GM19467 (cell line): ENCODE results near the gene TRMT112.
A peak's percentile ranks its signal among the peaks of the same experiment; 100 is the strongest.
"Not testable (repeated sequence)": the region's sequence is repeated elsewhere in the genome, so short reads cannot be mapped to it uniquely, and the experiment has no call there.

Experiments
- ATAC-seq: cut with Tn5 transposase; IDR thresholded peaks from one replicate; pipeline ENCODE4 v1.9.1; 2021; ENCODE audit warnings: mild to moderate bottlenecking, moderate library complexity; ENCODE audit not compliant: unreplicated experiment

The TRMT112 gene

DNA sequence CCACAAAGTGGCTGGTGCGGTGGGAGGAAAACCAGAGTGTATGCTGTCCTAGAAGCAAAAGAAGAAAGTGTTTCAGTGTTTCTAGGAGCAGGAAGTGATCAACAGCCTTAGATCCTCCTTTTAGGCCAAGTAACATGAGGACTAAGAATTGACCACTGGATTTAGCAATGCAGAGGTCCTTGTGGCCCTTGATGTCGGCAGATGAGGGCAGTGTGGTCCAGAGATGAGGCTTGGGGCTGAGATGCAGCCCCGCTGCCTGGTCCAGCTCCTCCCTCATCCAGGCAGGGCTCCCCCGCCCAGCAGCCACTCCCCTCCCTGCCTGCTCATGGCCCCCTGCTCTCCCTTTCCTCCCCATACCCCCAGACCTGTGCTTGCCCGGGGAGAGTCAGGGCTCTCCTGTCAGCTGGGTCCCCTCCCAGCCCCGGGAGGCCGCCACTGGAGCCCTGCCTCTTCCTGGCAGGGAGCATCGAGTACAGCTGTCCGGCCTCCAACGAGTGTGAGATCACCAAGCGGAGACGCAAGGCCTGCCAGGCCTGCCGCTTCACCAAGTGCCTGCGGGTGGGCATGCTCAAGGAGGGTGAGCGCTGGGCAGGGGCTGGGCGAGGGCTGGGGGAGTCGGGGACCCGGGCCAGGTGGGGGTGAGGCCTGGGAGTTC, 3.7 kb downstream of the TRMT112 start:
- ATAC-seq: no peak

DNA sequence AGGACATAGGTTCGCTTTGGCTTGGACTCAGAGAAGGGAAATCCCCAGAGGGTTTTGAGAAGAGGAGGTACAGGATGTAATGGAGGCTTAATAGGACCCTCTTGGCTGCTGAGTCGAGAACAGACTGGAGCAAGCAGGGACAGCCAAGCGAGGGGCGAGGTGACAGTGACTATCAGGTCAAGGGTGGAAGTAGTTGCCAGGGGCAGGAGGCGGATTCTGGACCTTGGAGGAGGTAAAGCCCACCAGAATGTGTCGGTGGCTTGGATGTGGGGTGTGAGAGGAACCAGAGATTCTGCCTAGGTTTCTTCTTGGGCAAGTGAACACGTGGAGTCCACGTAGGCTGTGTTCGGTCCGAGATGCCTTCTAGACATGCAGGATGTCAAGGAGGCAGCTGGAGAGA, 4.4 kb downstream of the TRMT112 start:
- ATAC-seq: no peak

DNA sequence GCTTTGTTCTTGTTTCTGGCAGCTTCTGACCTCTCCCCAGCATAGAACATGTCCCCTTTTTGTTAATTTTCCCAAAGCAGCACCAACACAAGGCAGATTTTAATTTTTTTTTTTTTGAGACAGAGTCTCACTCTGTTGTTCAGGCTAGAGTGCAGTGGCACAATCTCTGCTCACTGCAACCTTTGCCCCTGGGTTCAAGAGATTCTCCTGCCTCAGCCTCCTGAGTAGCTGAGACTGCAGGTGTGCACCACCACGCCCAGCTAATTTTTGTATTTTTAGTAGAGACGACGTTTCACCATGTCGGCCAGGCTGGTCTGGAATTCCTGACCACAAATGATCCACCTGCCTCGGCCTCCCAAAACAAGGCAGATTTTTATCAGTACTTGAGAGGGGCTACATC, 9.6 kb downstream of the TRMT112 start:
- ATAC-seq: not testable (repeated sequence)

DNA sequence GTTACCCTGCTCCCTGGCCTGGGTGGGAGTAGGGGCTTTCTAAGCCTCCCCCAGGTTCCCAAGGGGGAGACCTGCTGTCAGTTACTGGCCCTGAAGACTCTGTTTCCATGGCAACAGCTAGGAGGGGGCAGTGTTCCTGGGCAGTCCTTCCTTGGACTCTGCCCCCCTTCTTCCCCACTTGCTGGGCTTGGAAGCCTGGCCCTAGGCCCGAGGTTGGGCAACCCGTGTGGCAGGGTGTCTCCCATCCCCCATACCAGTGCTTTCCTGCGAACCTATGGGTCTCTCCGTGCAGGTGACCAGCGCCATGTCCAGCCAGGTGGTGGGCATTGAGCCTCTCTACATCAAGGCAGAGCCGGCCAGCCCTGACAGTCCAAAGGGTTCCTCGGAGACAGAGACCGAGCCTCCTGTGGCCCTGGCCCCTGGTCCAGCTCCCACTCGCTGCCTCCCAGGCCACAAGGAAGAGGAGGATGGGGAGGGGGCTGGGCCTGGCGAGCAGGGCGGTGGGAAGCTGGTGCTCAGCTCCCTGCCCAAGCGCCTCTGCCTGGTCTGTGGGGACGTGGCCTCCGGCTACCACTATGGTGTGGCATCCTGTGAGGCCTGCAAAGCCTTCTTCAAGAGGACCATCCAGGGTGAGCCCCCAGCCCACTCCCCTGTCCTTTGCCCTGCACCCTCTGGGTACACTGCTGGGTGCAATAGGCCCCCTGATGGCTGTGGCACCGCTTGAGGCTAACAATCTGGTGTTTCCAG, 10.3 kb downstream of the TRMT112 start:
- no peak for ATAC-seq

DNA sequence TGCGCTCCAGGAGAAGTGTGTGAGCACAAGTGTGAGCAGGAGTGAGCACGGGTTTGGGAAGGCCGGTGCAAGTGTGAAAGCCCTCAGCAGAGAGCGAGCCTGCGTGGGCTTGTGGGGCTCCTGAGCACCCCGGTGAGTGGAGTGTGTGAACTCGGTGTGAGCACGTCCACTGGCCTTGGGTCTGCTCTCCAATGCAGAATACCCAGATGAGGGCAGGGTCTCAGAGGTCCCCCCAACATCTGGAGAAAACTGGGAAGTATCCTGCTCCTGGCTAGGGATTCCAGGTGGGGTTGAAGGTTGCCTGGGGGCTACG, 10.8 kb downstream of the TRMT112 start:
- ATAC-seq: no peak

DNA sequence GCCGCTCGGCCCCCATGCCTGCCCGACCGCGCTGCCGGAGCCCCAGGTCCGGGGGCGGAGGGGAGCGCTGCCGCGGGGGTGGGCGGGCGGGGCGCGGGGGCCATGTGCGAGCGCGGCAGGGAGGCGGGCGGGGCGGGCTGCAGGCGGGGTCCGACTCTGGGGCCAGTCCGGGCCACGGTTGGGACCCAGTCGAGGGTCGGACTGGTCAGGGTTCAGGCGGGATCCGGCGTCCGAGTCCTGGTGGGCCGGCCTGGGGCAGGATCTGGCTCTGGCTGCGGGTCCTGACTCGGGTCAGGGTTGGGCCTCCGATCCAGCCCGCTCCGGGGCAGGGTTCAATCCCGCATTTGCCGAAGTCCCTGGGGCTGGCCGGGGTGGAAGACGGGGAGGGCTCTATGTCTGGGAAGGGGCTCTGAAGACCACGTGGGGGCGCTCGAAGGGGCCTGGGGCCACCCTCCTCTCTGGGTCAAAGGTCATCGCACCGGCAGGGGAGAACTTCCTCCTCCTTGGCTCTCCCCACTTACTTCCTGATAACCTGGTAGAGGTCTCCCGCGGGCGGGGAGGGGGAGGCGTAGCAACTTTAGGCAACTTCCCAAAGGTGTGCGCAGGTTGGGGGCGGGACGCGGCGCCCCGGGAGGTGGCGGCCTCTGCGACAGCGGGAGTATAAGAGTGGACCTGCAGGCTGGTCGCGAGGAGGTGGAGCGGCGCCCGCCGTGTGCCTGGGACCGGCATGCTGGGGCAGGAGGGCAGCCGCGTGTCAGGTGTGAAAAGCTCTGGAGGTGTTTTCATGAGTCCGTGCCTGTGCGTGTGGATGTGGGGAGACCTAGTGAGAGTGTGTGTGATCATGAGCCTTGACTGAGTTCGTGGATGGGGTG, 11.4 kb downstream of the TRMT112 start:
- peak; percentile 15 for ATAC-seq

DNA sequence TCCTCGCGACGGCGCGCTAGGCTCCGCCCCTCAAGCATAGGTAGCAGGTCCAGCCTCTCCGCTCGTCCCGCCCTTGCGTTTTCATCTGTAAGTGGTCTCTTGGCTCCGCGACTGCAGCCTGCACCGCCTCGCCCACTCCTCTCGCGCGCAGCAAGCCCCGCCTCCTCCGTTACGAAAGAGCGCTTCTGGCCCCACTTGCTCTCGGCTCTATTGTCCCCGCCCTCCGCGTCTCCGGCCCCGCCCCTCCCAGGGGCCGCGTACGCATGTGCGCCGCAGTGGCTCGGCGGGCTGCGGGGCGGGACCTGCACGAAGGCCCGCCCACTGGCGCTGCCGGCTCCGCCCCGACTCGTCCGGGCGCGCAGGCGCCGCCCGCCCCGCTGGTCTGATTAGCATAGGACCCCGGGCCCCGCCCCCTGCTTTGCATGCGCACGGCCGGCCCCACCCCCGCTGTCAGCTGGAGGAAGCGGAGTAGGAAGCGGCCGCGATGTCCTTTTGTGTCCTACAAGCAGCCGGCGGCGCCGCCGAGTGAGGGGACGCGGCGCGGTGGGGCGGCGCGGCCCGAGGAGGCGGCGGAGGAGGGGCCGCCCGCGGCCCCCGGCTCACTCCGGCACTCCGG, 12.2 kb downstream of the TRMT112 start, which contains the start of gene ESRRA:
Gene ESRRA (plus strand): TSS at position 450 of the 616 bp plus-strand sequence. CDS start 1,656 bp downstream, outside the sequence.
- peak; percentile 67 for ATAC-seq

DNA sequence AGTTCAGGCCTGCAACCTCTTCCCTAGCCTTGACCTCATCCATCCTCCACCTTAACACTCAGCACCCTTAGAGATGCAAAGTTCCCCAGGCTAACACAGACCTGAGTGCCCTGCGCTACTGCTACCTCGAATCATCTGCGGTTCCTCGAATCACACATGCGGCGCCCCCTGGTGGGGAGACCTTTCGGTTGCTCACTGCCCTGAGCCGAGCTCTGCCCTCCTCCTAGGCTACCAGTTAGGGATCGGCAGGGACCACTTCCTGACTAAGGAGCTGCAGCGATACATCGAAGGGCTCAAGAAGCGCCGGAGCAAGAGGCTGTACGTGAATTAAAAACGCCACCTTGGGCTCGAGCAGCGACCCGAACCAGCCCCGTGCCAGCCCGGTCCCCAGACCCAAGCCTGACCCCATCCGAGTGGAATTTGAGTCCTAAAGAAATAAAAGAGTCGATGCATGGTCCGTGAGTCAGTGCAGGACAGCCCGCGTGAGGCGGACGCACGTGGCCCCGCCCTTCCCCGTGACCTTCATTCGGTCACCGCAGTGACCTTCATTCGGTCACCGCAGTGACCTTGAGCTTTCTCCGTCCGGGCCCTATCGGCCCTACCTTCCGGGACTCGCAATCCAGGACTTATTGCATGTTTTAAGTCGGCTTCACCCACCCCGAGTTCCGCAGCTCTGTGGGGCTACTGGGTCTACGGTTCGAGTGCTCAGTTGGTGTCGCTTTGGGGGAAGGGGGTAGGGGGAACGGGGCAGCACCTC, 12.9 kb downstream of the TRMT112 start:
- peak; percentile 32 for ATAC-seq

DNA sequence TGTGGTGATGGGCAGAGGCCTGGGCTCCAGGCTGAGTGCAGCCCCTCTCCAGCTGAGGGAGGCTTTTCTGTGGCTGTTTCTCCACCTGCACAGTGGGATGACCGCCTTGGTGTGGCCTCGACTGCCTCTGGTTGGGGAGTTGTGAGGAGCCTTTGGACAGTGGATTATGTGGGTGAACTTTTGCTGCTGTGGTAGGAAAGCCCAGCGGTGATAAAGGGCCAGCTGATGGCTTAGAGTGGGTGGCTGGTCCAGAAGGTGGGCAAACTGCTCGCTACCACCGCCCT, 13.4 kb downstream of the TRMT112 start:
- ATAC-seq: no peak

DNA sequence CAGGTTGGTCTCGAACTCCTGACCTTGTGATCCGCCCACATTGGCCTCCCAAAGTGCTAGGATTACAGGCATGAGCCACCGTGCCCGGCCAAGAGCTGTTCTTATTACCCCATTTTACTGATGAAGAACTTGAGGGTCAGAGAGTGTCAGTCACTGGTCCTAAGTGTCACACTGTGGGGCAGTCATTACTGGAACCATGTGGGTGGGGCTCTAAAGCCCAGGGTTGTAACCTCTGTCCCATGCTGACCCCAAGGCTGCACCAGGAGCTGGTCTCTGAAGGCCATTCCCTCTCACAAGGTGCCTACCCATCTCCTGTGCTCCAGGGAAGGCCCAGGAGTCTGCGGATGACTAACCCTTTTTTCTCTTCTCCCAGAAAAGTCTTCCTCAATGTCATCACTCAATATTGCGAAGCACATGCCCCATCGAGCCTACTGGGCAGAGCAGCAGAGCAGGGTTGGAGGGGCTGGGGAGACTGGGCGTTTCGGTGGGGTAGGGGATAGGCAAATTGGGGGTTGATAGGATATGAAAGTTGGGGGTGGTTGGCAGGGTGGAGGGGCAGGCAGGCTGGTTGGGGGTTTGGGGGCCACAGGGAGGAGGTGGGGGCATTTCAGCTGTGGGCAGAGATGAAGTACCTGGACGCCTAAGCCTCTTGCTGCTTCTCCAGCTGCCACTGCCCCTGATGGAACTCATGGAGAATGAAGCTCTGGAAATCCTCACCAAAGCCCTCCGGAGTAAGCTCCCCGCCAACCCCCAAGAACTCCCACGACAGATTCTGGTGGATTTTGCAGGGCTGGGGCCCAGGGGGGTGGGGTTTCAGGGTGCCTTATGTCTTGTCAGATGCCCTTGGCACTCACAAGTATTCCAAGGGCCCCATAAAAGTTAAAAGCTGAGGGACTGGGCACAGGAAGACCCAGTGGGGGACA, 14.0 kb downstream of the TRMT112 start:
- no peak for ATAC-seq

DNA sequence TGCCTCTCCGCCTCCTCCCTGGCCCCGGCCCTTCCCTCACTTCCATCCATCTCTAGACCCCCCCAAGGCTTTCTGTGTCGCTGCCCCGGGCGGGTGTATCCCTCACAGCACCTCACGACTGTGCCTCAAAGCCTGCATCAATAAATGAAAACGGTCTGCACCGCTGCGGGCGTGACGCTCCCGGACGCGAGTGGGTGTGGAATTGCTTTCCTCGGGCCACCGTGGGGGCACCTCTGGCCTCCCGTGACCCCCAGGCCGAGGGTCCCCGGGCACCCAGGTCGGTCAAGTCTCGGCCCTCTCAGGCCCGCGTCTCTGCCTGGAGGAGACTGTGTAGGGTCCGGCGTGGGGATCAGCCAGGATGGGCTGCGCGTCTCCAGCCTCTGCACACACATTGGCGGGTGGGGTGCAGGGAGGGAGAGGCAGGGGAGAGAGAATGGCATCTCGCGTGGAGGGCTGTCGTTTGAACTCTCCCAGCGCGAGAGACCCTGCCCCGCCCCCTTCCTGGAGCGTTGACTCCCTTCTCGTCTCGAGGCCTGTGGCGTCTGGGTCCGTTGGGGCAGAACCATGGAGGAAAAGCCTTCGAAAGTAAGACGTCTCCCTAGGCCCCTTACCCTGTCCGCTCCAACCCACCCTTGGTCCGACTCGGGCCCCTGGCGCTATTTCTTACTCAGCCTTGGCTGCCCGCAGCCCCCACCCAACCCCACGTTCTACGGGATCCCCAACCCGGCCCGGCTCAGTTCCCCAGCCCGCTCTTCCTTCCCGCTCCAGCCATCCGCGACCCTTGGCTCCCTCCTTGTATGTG, 17.3 kb downstream of the TRMT112 start, which contains the start of gene CATSPERZ:
Gene CATSPERZ (plus strand): TSS at position 512 of the 802 bp plus-strand sequence. CDS start 53 bp downstream, at position 565.
- ATAC-seq: no peak

DNA sequence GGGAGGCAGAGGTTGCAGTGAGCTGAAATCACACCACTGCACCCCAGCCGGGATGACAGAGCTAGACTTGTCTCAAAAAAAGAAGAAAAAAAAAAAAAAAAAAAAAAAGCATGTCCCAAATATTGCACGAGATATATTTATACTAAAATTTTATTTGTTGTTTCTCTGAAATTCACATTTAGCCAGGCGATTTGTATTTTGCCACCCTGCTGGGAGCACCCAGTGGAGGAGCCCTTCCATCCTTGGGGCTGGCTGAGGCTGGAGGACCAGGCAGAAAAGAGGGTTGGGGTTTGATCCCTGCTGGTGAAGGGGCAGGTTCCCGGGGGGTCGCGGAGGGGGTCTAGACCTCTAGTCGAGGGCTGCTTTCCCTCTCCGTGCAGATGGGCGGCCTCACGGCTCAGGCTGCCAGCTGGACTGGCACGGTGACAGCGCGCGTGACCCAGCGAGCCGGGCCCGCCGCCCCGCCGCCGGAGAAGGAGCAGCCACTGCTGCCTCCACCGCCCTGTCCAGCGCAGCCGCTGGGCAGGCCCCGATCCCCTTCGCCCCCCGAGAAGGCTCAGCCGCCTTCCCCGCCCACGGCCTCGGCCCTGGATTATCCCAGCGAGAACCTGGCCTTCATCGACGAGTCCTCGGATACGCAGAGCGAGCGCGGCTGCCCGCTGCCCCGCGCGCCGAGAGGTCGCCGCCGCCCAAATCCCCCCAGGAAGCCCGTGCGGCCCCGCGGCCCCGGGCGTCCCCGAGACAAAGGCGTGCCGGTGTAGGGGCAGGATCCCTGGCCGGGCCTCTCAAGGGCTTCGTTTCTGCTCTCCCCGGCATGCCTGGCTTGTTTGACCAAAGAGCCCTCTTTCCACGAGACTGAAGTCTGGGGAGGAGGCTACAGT, 18.2 kb downstream of the TRMT112 start:
- no peak for ATAC-seq

DNA sequence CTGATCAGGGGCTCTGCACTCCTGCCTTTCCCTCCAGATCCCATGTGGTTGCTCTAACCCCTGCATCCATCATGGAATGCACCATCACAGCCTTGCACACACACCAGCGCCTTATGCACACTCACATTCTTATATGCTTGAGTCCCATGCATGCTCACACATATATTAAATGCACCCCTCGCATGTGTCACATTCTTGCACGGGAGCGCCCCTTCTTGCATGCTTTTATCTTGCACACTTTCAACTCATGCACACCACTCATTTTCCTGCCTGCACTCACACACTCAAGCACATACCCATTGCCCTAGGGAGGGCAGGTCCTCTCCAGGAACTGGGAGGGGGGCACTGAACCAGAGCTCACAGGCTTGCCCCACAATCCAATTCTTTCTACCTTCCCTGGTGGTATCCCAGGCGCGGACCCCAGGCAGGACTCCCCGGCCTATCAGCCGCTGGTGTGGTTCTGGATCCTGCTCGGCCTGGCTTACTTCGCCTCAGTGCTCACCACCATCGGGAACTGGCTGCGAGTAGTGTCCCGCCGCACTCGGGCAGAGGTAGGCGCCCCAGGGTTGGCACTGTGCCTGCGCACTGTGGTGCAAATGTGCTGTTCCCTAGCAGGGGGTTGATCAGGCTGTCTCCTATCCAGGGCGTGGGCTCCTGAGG, 19.5 kb downstream of the TRMT112 start:
- no peak for ATAC-seq

DNA sequence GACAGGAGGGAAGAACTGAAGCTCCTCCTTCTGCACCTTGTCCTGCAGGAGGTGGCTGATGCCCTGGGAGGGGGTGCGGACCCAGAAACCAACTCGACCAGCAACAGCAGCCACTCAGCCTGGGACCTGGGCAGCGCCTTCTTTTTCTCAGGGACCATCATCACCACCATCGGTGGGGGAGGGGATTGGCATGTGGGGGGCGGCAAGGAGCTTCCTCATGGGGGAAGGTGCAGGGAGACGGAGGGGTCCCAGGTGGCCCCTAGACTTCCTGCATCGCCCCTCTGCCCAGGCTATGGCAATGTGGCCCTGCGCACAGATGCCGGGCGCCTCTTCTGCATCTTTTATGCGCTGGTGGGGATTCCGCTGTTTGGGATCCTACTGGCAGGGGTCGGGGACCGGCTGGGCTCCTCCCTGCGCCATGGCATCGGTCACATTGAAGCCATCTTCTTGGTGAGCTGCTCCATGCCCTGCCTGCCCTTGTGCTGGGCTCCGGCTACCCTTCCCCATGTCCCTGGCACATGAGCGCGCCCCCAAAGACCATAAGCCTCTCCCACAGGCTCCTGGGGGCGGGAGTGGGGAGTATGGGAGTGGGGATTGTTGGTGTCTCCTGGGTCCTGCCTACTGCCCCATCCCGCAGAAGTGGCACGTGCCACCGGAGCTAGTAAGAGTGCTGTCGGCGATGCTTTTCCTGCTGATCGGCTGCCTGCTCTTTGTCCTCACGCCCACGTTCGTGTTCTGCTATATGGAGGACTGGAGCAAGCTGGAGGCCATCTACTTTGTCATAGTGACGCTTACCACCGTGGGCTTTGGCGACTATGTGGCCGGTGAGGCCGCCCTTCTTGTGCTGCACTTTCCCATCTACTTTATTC, 20.3 kb downstream of the TRMT112 start:
- no peak for ATAC-seq

DNA sequence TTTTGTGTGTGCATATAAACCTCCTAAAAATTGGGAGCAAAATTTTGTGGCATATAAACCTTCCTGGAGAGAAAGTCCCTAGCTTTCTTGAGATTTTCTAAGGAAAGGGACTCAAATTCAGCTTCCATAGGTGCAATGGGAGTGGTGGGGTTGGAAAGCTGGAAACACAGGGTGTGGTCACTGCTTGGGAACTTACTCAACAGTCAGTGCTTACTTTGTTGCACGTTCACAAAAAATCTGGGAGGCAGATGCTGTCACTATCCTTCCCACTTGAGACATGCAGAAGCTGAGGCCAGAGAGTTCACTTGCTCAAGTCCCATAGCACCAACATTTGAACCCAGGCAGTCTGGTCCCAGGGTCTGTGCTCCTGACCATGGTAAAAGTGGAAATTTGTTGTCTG, 21.1 kb downstream of the TRMT112 start:
- ATAC-seq: no peak

DNA sequence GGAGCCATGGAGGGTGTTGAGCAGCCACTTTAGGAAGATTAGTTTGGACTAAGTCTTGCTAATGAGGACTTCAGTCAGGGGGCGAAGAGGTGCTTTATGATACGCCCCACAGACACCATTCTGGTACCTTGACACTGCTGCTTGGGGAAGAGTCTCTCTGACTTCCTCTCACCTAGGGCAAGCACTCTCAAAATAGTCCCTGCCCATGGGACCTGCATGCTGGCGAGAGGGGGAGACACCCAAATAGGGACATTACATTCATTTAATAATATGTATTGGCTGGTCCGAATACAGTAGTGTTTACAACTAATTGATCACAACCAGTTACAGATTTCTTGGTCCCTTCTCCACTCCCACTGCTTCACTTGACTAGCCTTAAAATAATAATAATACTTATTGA, 21.6 kb downstream of the TRMT112 start:
- no peak for ATAC-seq
